HepG2 (cell line): ENCODE measurements around the gene CNKSR3. TPM values are rescaled to one million over a fixed set of nuclear protein-coding genes. Genes with fewer than 3 reads are reported as not detected.

Experiments
- FOXO1 ChIP-seq: sonication (generic); formaldehyde crosslinking; IDR thresholded peaks from 2 replicates; pipeline ENCODE4 v1.4.0; 2020; ENCODE audit warnings: missing genetic modification reagents
- GZF1 ChIP-seq: sonication (generic); formaldehyde crosslinking; IDR thresholded peaks from 2 replicates; pipeline ENCODE4 v1.5.1; 2020; ENCODE audit warnings: mild to moderate bottlenecking, missing genetic modification reagents
- MATR3 ChIP-seq: sonication (generic); formaldehyde crosslinking; IDR thresholded peaks from 2 replicates; pipeline ENCODE4 v1.4.0; 2020; ENCODE audit warnings: missing genetic modification reagents
- MBNL3 ChIP-seq: fragments of 250-450 bp; sonication (Bioruptor Pico); conservative IDR thresholded peaks from 2 replicates; pipeline ENCODE4 v1.8.0; 2022; ENCODE audit warnings: mild to moderate bottlenecking, inconsistent platforms
- NCOA5 ChIP-seq: sonication (generic); formaldehyde crosslinking; IDR thresholded peaks from 2 replicates; pipeline ENCODE4 v1.4.0; 2020; ENCODE audit warnings: missing genetic modification reagents
- PHB2 ChIP-seq: fragments of 450-650 bp; IDR thresholded peaks from 2 replicates; pipeline ENCODE4 v1.6.1; 2018; ENCODE audit not compliant: partially characterized antibody
- SRY ChIP-seq: sonication (generic); formaldehyde crosslinking; IDR thresholded peaks from 2 replicates; pipeline ENCODE4 v1.8.0; 2022; ENCODE audit warnings: mild to moderate bottlenecking, missing genetic modification reagents
- ZNF18 ChIP-seq: sonication (generic); formaldehyde crosslinking; IDR thresholded peaks from 2 replicates; pipeline ENCODE4 v1.8.0; 2022; ENCODE audit warnings: mild to moderate bottlenecking, missing genetic modification reagents; ENCODE audit not compliant: insufficient replicate concordance
- ZNF318 ChIP-seq: sonication (generic); formaldehyde crosslinking; IDR thresholded peaks from 2 replicates; pipeline ENCODE4 v1.4.0; 2020; ENCODE audit warnings: mild to moderate bottlenecking, missing genetic modification reagents
- ZNF574 ChIP-seq: sonication (generic); formaldehyde crosslinking; IDR thresholded peaks from 2 replicates; pipeline ENCODE4 v1.4.0; 2020; ENCODE audit warnings: missing genetic modification reagents
- ZNF580 ChIP-seq: IDR thresholded peaks from 2 replicates; pipeline ENCODE4 v1.6.1; 2016; ENCODE audit warnings: low read depth, borderline replicate concordance
- ZNF589 ChIP-seq: sonication (generic); formaldehyde crosslinking; conservative IDR thresholded peaks from 2 replicates; pipeline ENCODE4 v1.8.0; 2022; ENCODE audit warnings: mild to moderate bottlenecking, moderate library complexity, missing genetic modification reagents
- ZNF615 ChIP-seq: sonication (generic); formaldehyde crosslinking; IDR thresholded peaks from 2 replicates; pipeline ENCODE4 v1.5.0; 2020; ENCODE audit warnings: mild to moderate bottlenecking, missing genetic modification reagents, borderline replicate concordance
- ZNF724P ChIP-seq: sonication (generic); formaldehyde crosslinking; IDR thresholded peaks from 2 replicates; pipeline ENCODE4 v1.8.0; 2022; ENCODE audit warnings: missing genetic modification reagents, borderline replicate concordance
- ZSCAN21 ChIP-seq: sonication (generic); formaldehyde crosslinking; IDR thresholded peaks from 2 replicates; pipeline ENCODE4 v1.8.0; 2022; ENCODE audit warnings: mild to moderate bottlenecking, missing genetic modification reagents, moderate library complexity, borderline replicate concordance
- polyA plus RNA-seq, 8 experiments: library from polyadenylated mRNA; depleted of rRNA in 3 of 8; stranded (reverse) in 7 of 8; unstranded in 1 of 8; fragments of >200 nt; fragmentation: Illumina TruSeq in 4 of 8; extraction: Trizol in 4 of 8; gene quantifications; 2 replicates each; pipeline versions ENCODE4 v1.2.1 to v1.2.3, GENCODE V29; 2011 to 2016; ENCODE audit warnings: low read depth in 4 of 8, missing spikeins in 1 of 8, mixed read lengths in 1 of 8; ENCODE audit not compliant: insufficient read depth in 1 of 8
- total RNA-seq, 5 experiments: library from RNA; depleted of rRNA; stranded (reverse); fragments of >200 nt; fragmentation: Illumina TruSeq; extraction: Trizol; gene quantifications; 2 replicates each; pipeline ENCODE4 v1.2.3, GENCODE V29; 2016; ENCODE audit warnings: low read depth in 1 of 5

CNKSR3 gene
- total and polyA plus RNA-seq, 2 of the 13 experiments (the other 11 are each of a cell fraction or from before 2014, with no cell fraction given), result 9.2 to 38.6 TPM

GRCh38 chr6:154509421-154510143 is 903 bp downstream of the CNKSR3 start (continued):
- TF ChIP-seq MBNL3 (CRISPR knock-in tag) (no peak), GZF1 (no peak), ZNF580 (CRISPR knock-in tag) (no peak), ZNF589 (no peak), PHB2 (no peak), ZNF615 (0 out of 2 replicates have a peak, but pooled peaks have one; percentile 15), ZNF724P (no peak), ZSCAN21 (0 out of 2 replicates have a peak, but pooled peaks have one; percentile 24), NCOA5 (CRISPR knock-in tag) (no peak), ZNF318 (CRISPR knock-in tag) (no peak; the same call in 1 of the 2 replicates), SRY (CRISPR knock-in tag) (peak; percentile 68), MATR3 (CRISPR knock-in tag) (no peak), ZNF18 (no peak), FOXO1 (CRISPR knock-in tag) (no peak), ZNF574 (CRISPR knock-in tag) (peak; percentile 30)
